ENCODE results near the gene SLITRK5.

DNA sequence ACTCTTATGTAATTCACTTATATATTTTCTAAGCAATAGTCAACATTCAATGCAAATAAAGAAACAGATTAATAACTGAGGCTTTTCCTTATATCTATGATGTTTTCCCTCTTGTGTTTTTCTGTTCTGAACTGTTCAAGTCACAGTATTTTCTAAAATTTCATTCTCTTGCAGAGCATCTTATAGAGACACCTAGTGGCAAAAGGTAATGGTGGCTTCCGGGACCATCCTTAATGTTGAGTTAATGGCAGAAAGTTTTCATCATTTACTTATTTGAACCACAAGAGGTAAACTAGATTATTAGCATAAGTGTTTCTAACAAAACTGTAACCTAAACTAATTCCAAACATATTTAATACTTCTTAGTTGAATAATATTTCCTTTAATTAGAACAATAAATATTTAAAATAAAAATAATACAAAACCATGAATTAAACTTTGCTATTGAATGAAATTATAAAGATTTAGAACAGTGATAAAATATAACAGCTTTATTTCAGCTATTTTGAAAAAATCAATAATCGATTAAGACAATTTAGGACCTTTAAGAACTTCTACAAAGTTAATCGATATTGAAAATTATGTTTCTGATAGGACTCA is 1.7 kb upstream of the SLITRK5 start:
- TF ChIP-seq POLR2A (IDR thresholded peaks at IDR 0.05), result no peak
- peak in 3 of 4 experiments; percentile 24 to 43 (median 39) for TF ChIP-seq CTCF (IDR thresholded peaks at IDR 0.05)
